ENCODE results near the gene C4orf50.

The C4orf50 gene

GRCh38 chr4:5991405-5991804 lies 26.8 kb downstream of the C4orf50 start:
- no peak for DNase-seq

DNA sequence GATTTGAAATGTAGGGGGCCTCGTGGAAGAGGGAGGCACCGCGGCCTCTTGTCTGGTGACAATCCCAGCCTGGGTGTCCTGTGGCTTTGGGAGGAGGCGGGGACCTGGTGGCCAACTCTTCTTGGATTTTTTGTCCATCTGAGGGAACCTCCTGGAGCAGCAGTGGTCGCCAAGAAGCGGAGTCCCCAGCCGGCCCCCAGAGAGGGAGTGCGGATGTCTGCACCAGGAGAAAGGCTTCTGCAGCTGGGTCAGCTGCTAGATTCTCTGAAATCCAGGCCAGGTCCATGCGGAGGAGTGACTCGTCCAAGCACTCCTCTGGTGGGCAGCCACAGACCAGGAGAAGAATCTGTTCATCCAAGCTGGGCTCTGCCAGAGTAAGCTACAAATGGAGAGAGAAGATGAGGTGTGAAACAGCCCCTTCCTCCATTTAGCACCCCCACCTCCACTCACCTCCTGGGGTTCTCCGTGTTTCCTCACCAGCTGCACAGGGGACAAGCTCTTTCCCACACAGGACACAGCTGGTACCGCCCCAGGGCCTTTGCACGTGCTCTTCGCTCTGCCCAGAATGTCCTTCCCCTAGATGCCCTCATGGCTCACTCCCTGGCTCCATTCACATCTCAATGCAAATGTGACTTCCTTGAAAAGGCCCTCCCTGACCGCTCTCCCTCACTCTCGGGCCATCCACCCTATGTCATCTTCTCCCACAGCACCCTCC lies 27.6 kb downstream of the C4orf50 start:
- DNase-seq: no peak

GRCh38 chr4:5989236-5990225 lies 28.7 kb downstream of the C4orf50 start:
- no peak for DNase-seq

DNA sequence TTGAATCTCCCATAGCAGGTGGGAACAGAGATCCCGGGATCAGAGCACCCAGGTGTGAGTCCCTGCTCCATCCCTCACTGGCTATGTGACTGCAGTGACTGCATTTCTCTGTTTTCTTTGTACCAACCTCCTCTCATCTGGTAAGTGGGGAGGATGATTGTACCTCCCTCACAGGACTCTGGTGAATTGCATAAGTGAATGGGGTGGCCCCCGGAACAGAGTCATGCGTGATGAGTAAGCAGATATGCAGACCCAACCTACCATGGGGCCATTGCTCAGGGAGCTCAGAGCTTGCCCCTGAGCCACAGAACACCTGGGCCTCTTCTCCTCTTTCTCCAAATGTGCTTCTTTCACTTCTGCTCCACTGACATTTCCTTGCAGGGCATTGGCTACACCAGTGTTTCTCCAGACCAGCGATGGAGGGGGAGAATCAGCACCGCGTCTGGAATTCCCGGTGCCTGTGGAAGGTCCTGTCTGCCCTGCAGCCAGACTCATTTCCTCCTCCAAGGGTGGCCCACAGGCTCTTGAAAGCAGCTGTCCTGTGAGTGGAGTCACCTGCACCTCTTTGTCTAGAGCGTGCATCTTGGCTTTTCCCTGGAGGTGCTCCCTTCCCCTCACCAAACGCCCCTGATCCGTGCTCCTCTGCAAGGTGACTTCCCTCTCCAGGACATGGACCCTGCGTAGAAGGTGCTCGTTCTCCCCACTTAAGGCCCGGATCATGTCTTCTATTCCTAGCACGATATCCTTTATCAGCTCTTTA lies 30.0 kb downstream of the C4orf50 start:
- DNase-seq: no peak

DNA sequence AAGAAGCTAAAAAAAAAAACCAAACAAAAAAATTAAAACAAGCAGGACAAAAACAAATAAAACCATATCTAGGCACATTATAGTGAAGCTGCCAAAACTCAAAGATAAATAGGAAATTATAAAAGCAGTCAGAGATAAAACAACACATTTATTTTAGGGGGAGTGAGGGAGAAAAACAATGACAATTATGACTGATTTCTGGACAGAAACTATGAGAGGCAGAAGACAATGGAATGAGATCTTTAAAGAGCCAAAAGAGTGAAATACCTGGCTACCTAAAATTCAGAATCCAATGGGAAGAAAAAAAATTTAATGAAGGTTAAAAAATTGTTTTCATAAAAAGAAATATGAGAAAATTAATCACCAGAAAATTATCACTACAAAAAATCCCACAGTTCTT lies 33.4 kb downstream of the C4orf50 start:
- DNase-seq: no peak

- DNase-seq: no peak
These were observed 35.9 kb downstream of the C4orf50 start for GRCh38 chr4:5982156-5982973.

GRCh38 chr4:5980436-5981155 lies 37.6 kb downstream of the C4orf50 start:
- no peak for DNase-seq

- no peak for DNase-seq
These were observed 38.2 kb downstream of the C4orf50 start for GRCh38 chr4:5979981-5980380.

DNA sequence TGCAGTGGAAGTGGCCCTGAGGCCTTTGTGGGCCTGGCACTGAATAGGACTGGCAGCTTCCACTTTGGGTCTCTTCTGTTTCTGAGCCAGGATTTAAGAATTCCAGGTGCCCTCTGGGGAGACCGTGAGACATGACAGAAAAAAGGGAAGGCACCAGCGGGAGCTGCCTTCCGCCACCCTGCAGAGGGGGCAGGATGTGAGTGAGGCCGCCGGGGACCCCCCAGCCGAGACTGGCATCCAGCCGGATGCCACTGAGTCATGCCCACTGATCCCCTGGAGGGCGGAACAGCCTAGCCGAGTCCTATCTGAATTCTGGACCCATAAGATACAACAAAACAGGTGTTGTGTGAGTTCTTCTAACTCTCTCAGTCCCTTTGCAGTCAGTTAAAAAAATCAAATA lies 41.3 kb downstream of the C4orf50 start:
- no peak for DNase-seq

DNA sequence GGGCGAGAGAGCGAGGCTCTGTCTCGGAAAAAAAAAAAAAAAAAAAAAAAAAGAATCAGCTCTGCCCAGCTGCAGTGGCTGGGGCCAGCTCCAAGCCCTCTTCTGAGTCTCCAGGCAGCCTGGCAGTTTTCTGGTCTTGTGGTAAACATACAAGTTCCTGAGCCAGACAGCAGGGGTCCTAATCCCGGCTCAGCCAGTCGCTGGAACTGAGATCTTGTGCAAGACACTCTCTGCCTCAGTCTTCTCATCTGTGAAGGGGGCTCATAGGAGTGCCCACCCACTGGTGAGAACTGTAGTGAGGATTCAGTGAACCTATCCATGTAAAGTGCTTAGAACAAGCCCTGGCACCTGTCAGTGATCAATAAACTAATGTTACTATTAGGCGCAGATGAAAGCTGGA lies 41.8 kb downstream of the C4orf50 start:
- DNase-seq: no peak

DNA sequence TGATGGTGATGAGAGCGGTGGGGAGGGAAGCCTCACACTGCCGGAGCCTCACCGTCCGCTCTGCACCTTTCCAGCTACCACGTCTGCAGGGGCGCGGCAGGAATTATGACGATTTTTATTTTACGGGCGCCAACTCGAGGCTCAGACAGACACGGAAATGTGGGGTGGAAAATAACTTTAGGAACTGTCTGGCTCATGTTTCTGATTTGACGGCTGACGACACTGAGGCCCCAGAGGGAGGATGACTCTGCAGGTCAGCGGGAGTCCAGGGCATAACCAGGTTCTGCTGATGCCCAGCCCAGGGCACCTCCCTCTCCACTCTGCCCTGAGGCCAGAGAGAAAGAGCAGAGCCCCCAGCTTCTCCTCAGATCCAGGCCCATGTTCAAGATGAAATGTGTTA lies 43.9 kb downstream of the C4orf50 start:
- no peak for DNase-seq

DNA sequence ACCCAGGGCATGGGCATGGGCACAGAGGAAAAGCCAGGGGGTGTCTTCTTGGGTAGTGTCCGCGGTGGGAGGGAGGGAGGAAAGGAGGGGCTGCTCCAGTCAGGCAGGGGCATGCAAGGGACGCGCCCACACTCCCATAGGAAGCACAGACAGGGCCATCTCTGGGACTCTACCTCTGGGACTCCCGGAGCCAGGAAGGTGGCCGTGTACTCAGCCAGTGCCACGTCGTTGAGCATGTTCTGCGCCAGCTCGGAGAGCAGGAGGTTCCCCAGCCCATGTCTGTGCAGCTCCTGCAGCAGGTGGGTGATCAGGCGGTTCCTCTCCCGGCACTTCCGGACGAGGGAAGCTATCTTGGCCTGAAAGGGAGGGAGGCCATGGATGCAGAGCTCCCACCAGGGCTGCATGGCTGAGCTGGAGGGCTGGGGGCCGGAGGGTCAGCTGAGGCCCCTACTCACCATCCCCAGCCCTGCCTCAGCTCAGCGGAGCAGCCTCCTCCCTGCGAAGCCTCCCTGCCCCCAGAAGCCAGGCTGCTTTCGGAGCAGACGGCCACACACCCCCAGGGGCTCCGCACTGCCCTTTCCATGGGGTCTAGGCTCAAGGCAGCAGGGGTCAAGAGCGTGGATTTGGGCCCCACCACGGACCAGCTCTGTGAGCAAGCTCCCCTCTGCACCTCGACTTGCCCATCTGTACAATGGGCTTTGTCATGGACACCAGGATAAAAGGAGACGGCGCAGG lies 44.6 kb downstream of the C4orf50 start:
- DNase-seq: no peak

DNA sequence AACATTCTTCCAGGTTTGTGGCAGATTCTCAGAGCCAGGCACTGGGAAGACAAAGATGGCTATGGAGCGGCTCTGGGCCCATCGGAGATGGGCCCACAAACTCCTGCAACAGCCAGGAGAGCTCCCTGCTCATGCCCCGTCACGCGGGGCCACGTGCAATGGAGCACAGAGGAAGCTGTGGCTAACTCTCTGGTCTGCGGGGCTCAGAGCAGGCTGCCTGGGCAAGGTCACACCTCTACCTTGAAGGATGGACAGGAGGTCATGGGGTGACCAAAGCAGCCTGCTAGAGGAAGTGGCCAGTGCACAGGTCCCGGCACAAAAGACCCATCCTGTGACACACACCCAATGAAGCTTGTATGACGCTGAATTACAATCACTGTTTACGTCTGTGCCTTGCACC lies 45.2 kb downstream of the C4orf50 start:
- no peak for DNase-seq

DNA sequence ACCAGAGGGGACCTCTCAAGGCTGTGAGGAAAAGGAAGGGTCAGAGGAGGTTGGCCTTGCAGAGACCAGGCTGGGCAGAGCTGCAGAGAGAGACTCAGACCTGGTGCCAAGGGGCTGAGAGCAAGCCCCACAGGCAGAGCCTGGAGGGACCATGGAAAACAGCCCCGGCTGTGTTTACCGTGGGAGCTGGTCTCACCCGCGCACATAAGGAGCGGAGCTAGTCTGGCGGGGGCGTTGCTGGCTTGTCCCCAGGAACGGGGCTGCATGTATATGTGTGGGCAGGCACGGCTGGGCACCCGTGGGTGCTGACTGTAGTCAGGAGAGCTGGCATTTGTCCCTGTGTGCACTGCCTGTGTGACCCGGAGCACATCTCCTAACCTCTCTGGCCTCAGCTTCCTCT lies 45.7 kb downstream of the C4orf50 start:
- DNase-seq: no peak

DNA sequence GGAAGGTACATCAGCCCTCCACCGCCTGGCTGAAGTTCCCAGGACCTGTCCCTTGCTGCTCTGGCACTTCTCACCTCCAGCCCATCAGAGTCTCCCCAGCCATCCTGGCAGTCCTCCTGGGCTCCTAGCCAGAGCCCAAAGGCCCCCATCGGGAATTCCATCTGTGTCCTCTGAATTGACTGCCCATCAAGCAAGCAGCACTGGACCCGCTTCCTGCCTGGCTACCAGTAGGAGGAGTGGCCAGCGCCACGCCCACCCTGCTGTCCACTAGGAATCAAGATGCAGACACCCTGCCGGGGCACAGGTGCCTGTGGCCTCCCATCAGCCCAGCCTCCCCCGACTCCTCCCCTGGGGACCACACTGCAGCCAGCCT lies 47.2 kb downstream of the C4orf50 start:
- DNase-seq: no peak

- no peak for DNase-seq
These were observed 47.7 kb downstream of the C4orf50 start for GRCh38 chr4:5970381-5971077.

DNA sequence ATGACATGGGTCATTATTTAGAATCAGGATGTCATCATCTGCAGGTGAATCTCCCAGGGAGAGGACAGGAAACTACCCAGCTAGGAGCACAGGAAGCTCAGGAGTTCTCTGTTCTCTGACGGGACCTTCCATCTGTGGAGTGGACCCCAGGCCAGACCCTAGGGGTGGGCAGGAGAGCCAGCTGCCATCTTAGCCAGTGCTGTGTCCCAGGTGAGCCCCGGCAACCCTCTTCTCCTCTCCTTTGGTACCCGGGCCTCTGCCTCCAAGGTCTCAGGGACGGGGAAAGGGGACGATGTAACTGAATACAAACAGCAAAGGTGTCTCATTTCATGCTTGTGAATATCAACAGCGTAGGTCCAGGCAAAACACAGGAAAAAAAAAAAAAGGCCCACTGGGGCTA lies 48.5 kb downstream of the C4orf50 start:
- no peak for DNase-seq

GRCh38 chr4:5969336-5969735 lies 48.9 kb downstream of the C4orf50 start:
- DNase-seq: no peak

- DNase-seq: no peak
These were observed 50.0 kb downstream of the C4orf50 start for GRCh38 chr4:5968246-5968645.

DNA sequence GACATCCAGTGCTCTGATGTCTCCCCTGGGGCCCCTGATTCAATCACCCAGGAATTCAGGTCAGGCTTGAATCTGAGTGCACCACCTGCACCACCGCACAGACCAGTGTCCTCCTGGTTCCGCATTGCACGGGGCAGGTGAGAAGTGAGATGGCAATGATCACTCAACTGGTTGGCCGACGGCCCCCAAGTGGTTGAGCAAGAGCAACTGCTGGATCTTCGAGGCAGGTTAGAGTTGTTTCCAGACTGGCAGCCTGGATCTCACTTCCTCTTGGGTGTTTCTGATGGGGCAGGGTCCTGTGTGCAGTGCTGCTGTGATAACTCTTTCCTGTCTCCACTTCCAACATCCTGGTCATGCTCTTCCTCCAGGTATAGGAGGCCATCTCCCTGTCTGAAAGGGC lies 50.4 kb downstream of the C4orf50 start:
- DNase-seq: no peak
